GM23248 (cell line): Measurements from ENCODE around the gene INHA. TPM values are rescaled to one million over a fixed set of nuclear protein-coding genes. Genes with fewer than 3 reads are reported as not detected.

Source experiments
- DNase-seq: peaks from one replicate; pipeline ENCODE4 v3.0.0-alpha.2; 2015
- H2AFZ ChIP-seq: fragments of 200-600 bp; sonication (generic); 2 replicates; pipeline ENCODE4 v1.6.1; 2016; ENCODE audit warnings: antibody characterized with exemption
- H3F3A ChIP-seq: fragments of 200-600 bp; sonication (generic); 2 replicates; pipeline ENCODE4 v1.6.1; 2016; ENCODE audit warnings: mild to moderate bottlenecking, antibody characterized with exemption, mixed run types; ENCODE audit not compliant: insufficient read depth
- H3K27ac ChIP-seq: fragments of 200-600 bp; sonication (generic); 2 replicates; pipeline ENCODE4 v1.5.1; 2016; ENCODE audit warnings: mild to moderate bottlenecking
- H3K27me3 ChIP-seq: fragments of 200-600 bp; sonication (generic); replicated peaks from 2 replicates; pipeline ENCODE4 v1.6.1; 2016; ENCODE audit warnings: mild to moderate bottlenecking; ENCODE audit not compliant: insufficient read depth
- H3K36me3 ChIP-seq: fragments of 200-600 bp; sonication (generic); 2 replicates; pipeline ENCODE4 v1.6.1; 2016; ENCODE audit warnings: low read depth, mild to moderate bottlenecking
- H3K4me1 ChIP-seq: fragments of 200-600 bp; sonication (generic); 2 replicates; pipeline ENCODE4 v1.6.1; 2016; ENCODE audit warnings: mild to moderate bottlenecking; ENCODE audit not compliant: insufficient read depth
- H3K4me2 ChIP-seq: fragments of 200-600 bp; sonication (generic); one replicate; pipeline ENCODE4 v1.6.1; 2016; ENCODE audit warnings: mild to moderate bottlenecking; ENCODE audit not compliant: unreplicated experiment
- H3K4me3 ChIP-seq: fragments of 200-600 bp; sonication (generic); 2 replicates; pipeline ENCODE4 v1.5.1; 2016; ENCODE audit warnings: mild to moderate bottlenecking
- H3K79me2 ChIP-seq: fragments of 200-600 bp; sonication (generic); 2 replicates; pipeline ENCODE4 v1.6.1; 2016; ENCODE audit warnings: mild to moderate bottlenecking; ENCODE audit not compliant: insufficient read depth
- H3K9ac ChIP-seq: fragments of 200-600 bp; sonication (generic); 2 replicates; pipeline ENCODE4 v1.6.1; 2016; ENCODE audit warnings: mild to moderate bottlenecking
- H3K9me2 ChIP-seq: fragments of 200-600 bp; sonication (generic); 2 replicates; pipeline ENCODE4 v1.6.1; 2016; ENCODE audit warnings: mixed run types, mild to moderate bottlenecking, moderate library complexity; ENCODE audit not compliant: insufficient read depth
- H3K9me3 ChIP-seq: fragments of 200-600 bp; sonication (generic); one replicate; pipeline ENCODE4 v1.6.1; 2017; ENCODE audit warnings: low read depth
- H4K20me1 ChIP-seq: fragments of 200-600 bp; sonication (generic); 2 replicates; pipeline ENCODE4 v1.6.0; 2016; ENCODE audit not compliant: insufficient read depth
- EZH2 ChIP-seq: fragments of 200-600 bp; sonication (generic); IDR thresholded peaks from 2 replicates; pipeline ENCODE4 v1.6.1; 2018; ENCODE audit warnings: antibody characterized with exemption, mild to moderate bottlenecking; ENCODE audit not compliant: insufficient read depth, poor library complexity, severe bottlenecking
- EZH2phosphoT487 ChIP-seq: fragments of 200-600 bp; sonication (generic); IDR thresholded peaks from 2 replicates; pipeline ENCODE4 v1.6.1; 2018; ENCODE audit warnings: antibody characterized with exemption, moderate library complexity, mild to moderate bottlenecking, low read depth; ENCODE audit not compliant: insufficient read depth
- WGBS, 2 experiments: methylation state at CpG; one replicate each; pipeline ENCODE4 v1.1.6; 2015 to 2017; ENCODE audit warnings: low lambda C conversion rate in 2 of 2, low coverage in 1 of 2; ENCODE audit errors: missing lambda C conversion rate in 2 of 2; 5-methylcytosine and 5-hydroxymethylcytosine counted together
- in situ Hi-C: fragments of 300-500 bp; cut with MboI; formaldehyde crosslinking; loops from 2 replicates; pipeline ENCODE4 v1.15.0; 2020
- polyA plus RNA-seq: library from polyadenylated mRNA; unstranded; fragments of >200 nt; fragmentation: Nextera tagmentation; extraction: Ambion mirVana; gene quantifications from 2 replicates; pipeline ENCODE4 v1.2.1, GENCODE V29; 2016
- total RNA-seq: library from RNA; depleted of rRNA; stranded (reverse); fragments of >200 nt; shearing (Covaris generic); gene quantifications from 2 replicates; pipeline ENCODE4 v1.2.3, GENCODE V29; 2014; rRNA removed

INHA gene
- total RNA-seq, result 0.11 TPM in 1 of 2 replicates, not detected in the other
- polyA plus RNA-seq, result 0.19 and 0.36 TPM in 2 replicates

DNA sequence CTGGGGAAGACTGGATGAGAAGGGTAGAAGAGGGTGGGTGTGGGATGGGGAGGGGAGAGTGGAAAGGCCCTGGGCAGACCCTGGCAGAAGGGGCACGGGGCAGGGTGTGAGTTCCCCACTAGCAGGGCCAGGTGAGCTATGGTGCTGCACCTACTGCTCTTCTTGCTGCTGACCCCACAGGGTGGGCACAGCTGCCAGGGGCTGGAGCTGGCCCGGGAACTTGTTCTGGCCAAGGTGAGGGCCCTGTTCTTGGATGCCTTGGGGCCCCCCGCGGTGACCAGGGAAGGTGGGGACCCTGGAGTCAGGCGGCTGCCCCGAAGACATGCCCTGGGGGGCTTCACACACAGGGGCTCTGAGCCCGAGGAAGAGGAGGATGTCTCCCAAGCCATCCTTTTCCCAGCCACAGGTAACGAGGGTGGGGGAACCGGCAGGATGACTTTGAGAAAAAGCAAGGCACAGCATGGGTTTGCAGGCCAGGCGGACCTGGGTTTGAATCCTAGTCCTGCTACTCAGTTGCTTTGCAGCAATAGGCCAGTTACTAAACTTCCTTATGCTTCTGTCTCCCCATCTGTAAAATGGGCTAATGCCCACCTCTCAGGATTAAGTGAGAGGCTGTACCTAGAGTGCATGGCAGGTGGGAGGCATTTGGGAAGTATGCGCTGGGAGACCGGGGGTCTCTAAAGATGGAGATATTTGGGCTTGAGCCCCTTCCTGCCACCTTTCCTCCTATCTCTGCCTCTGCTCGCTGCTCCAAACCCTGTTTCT is at the start of gene INHA:
TSS of gene INHA (plus strand) at position 74 of the 765 bp plus-strand sequence. CDS start at position 139, 65 bp downstream.
- H3K27ac ChIP-seq, result peak within 1 kb of the TSS; percentile 23; the same call in 1 of the 2 replicates
- WGBS, 2 experiments, result 80 to 85% methylated on average over 13 of the region's 13 CpGs
- no peaks in the 10 kb centered on the region for H3K9me3 ChIP-seq
- H2AFZ ChIP-seq, result peak within 1 kb of the TSS; percentile 69
- TF ChIP-seq EZH2, result no peak
- no peak for TF ChIP-seq EZH2phosphoT487
- H4K20me1 ChIP-seq, result no peaks in the 10 kb centered on the region
- no peaks in the 10 kb centered on the region for H3K27me3 ChIP-seq
- H3K4me1 ChIP-seq, result peaks cover 6% of the 10 kb centered on the region; the same call in 1 of the 2 replicates
- no peaks in the 10 kb centered on the region for H3K9me2 ChIP-seq
- H3K79me2 ChIP-seq, result peaks cover 15% of the 10 kb centered on the region; the same call in 1 of the 2 replicates
- in situ Hi-C loops, result no loop called here
- H3K36me3 ChIP-seq, result no peaks in the 10 kb centered on the region
- H3K4me2 ChIP-seq, result peak within 1 kb of the TSS; percentile 68
- no peak for DNase-seq
- peak within 1 kb of the TSS; percentile 79 for H3K4me3 ChIP-seq
- H3K9ac ChIP-seq, result peak within 1 kb of the TSS; percentile 82
- H3F3A ChIP-seq, result no peaks in the 10 kb centered on the region

GRCh38 chr2:219523031-219523671 is 49.0 kb upstream of the INHA start:
- H3K9ac ChIP-seq, result peak overlapping the region; percentile 60
- H3K9me2 ChIP-seq, result no peaks in the 10 kb centered on the region
- H2AFZ ChIP-seq, result peak overlapping the region; percentile 74
- no peaks in the 10 kb centered on the region for H3K9me3 ChIP-seq
- peaks cover 5% of the 10 kb centered on the region; the same call in 1 of the 2 replicates for H3F3A ChIP-seq
- peaks cover 6% of the 10 kb centered on the region; the same call in 1 of the 2 replicates for H3K27me3 ChIP-seq
- H3K4me3 ChIP-seq, result peak overlapping the region; percentile 56
- WGBS, 2 experiments, result 56 to 63% methylated on average over 17 to 24 of the region's 24 CpGs
- no peaks in the 10 kb centered on the region for H3K79me2 ChIP-seq
- no peak for DNase-seq
- H3K27ac ChIP-seq, result no peak overlapping the region
- TF ChIP-seq EZH2phosphoT487, result no peak
- TF ChIP-seq EZH2, result no peak
- in situ Hi-C loops, result no loop called here
- H3K36me3 ChIP-seq, result no peaks in the 10 kb centered on the region
- H4K20me1 ChIP-seq, result no peaks in the 10 kb centered on the region
- H3K4me1 ChIP-seq, result peaks cover 19% of the 10 kb centered on the region
- H3K4me2 ChIP-seq, result peak overlapping the region; percentile 42

DNA sequence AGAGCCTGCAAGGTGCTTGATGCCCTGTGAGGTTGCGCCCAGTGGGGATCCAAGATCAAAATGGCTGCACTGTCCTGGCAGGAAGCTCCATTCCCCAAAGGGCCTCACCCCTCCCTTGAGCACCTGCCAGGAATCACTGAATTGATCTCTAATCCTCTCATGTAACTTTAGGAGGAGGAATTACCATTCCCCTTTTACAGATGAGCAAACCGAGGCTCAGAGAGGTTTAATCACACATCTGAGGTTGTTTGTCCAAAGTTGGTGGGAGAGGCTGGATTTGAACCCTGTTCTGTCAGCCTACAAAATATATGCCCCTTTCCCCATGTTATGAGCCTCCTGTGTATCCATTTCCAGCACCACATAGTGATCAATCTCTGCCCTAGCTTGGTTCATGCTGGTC is 47.3 kb upstream of the INHA start:
- TF ChIP-seq EZH2phosphoT487 (no peak), EZH2 (no peak)
- Histone ChIP-seq H3F3A (peaks cover 5% of the 10 kb centered on the region; the same call in 1 of the 2 replicates), H4K20me1 (no peaks in the 10 kb centered on the region), H2AFZ (no peak overlapping the region), H3K4me3 (no peak overlapping the region), H3K27ac (no peak overlapping the region), H3K9me2 (no peaks in the 10 kb centered on the region), H3K9ac (no peak overlapping the region), H3K4me2 (no peak overlapping the region), H3K4me1 (peaks cover 19% of the 10 kb centered on the region), H3K27me3 (peaks cover 19% of the 10 kb centered on the region; the same call in 1 of the 2 replicates), H3K36me3 (no peaks in the 10 kb centered on the region), H3K79me2 (no peaks in the 10 kb centered on the region), H3K9me3 (no peaks in the 10 kb centered on the region)
- 90 to 100% methylated on average over 2 of the region's 2 CpGs for WGBS, 2 experiments
- DNase-seq, result no peak
- in situ Hi-C loops, result no loop called here

DNA sequence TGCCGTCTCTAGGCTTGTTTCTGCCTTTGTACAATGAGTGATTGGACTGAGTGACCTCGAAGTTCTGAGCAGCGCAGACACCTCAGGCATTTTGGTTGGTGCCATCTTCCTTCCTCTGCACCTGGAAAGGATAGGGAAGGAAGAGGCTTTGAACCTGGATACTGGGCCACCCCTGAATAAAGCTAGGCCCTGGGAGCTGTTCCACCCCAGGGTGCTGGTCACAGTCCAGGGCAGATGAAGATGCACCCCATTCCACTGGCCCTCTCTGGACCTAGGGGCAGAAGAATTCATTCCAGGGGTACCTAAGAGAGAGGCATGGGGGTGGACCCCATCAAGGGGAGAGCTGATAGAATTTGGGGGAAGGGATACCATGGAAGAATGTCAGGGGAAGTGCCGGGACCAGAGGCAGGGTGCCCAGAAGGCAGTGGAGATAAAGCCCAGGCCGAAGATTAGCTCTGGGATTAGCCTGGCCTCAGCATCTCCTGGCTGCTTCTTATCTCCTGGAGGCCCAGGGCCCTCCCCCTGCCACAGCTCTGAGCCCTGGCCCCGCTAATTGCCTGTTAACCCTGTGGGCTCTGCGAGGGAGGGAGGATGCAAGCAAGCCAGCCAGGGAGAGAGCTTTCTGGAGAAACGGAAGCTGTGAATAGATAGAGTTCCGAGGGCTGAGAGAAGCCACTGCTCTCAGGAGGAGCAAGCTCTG is 46.4 kb upstream of the INHA start:
- WGBS, 2 experiments, result 77 to 78% methylated on average over 9 of the region's 9 CpGs

More for the DNA sequence above, 46.4 kb upstream of the INHA start:
- Histone ChIP-seq H3K79me2 (no peaks in the 10 kb centered on the region), H3K4me2 (no peak overlapping the region), H3K27me3 (peaks cover 19% of the 10 kb centered on the region; the same call in 1 of the 2 replicates), H3K36me3 (no peaks in the 10 kb centered on the region), H3K9me3 (no peaks in the 10 kb centered on the region), H3K4me1 (peaks cover 14% of the 10 kb centered on the region), H2AFZ (no peak overlapping the region), H3K9me2 (no peaks in the 10 kb centered on the region), H3K4me3 (no peak overlapping the region), H4K20me1 (no peaks in the 10 kb centered on the region), H3K27ac (no peak overlapping the region), H3K9ac (no peak overlapping the region), H3F3A (peaks cover 5% of the 10 kb centered on the region; the same call in 1 of the 2 replicates)
- in situ Hi-C loops, result no loop called here
- DNase-seq, result no peak
- no peak for TF ChIP-seq EZH2phosphoT487
- no peak for TF ChIP-seq EZH2
